Uterus (tissue), 2 donors: ENCODE results near the gene SP110.

Experiments
- CTCF ChIP-seq, 4 experiments: fragments of 200-600 bp in 2 of 4; fragments of 450-650 bp in 2 of 4; sonication (generic) in 2 of 4; IDR thresholded peaks; one replicate each; pipeline ENCODE4 v1.5.1; 2016 to 2019; ENCODE audit warnings: antibody characterized with exemption in 4 of 4, mild to moderate bottlenecking in 2 of 4, moderate library complexity in 1 of 4
- POLR2A ChIP-seq, 2 donors: fragments of 450-650 bp; IDR thresholded peaks; one replicate each; pipeline ENCODE4 v1.6.1; 2016; ENCODE audit warnings: antibody characterized with exemption in 2 of 2, mild to moderate bottlenecking in 1 of 2, moderate library complexity in 1 of 2

- TF ChIP-seq POLR2A (IDR thresholded peaks at IDR 0.05) (no peak), CTCF (IDR thresholded peaks at IDR 0.05) (no peak)
These were observed 674 bp upstream of the SP110 start for GRCh38 chr2:230220347-230220969.
